Stomach (tissue), 4 donors: Measurements from ENCODE around the gene NRCAM.

ENCODE experiments used
- POLR2A ChIP-seq, 4 donors: fragments of 450-650 bp; IDR thresholded peaks; one replicate each; pipeline ENCODE4 v1.6.1; 2016; ENCODE audit warnings: antibody characterized with exemption in 4 of 4, control low read depth in 2 of 4, mild to moderate bottlenecking in 1 of 4, moderate library complexity in 1 of 4
- POLR2AphosphoS5 ChIP-seq, 3 donors: sonication (generic); formaldehyde crosslinking; IDR thresholded peaks; one replicate each; pipeline ENCODE4 v1.6.1; 2016; ENCODE audit warnings: antibody characterized with exemption in 3 of 3

- TF ChIP-seq POLR2A (IDR thresholded peaks at IDR 0.05), result no peak
- TF ChIP-seq POLR2AphosphoS5 (IDR thresholded peaks at IDR 0.05), result no peak
These were observed 230.6 kb downstream of the NRCAM start for GRCh38 chr7:108225531-108226181.
